ENCODE measurements around the gene IPO11.

The IPO11 gene

GRCh38 chr5:62608529-62609511 lies 196.3 kb downstream of the IPO11 start:
- no peak for TF ChIP-seq CTCF (IDR thresholded peaks at IDR 0.05; ENCODE audit: insufficient read depth, low read depth, low read length, missing control alignments)
- no peak overlapping the region for H3K4me3 ChIP-seq (ENCODE audit: low read length)
- DNase-seq (ENCODE audit: low read depth), result no peak

- DNase-seq (ENCODE audit: low read depth), result peak; percentile 5
- no peak overlapping the region for H3K4me3 ChIP-seq (ENCODE audit: low read length)
- no peak for TF ChIP-seq CTCF (IDR thresholded peaks at IDR 0.05; ENCODE audit: insufficient read depth, low read depth, low read length, missing control alignments)
Measured at GRCh38 chr5:62614355-62614754, 201.8 kb downstream of the IPO11 start.

GRCh38 chr5:62616615-62617277 lies 204.2 kb downstream of the IPO11 start:
- TF ChIP-seq CTCF (IDR thresholded peaks at IDR 0.05; ENCODE audit: insufficient read depth, low read depth, low read length, missing control alignments), result no peak
- no peak overlapping the region for H3K4me3 ChIP-seq (ENCODE audit: low read length)
- no peak for DNase-seq (ENCODE audit: low read depth)

- TF ChIP-seq CTCF (IDR thresholded peaks at IDR 0.05; ENCODE audit: insufficient read depth, low read depth, low read length, missing control alignments), result no peak
- H3K4me3 ChIP-seq (ENCODE audit: low read length), result no peak overlapping the region
- no peak for DNase-seq (ENCODE audit: low read depth)
Measured at GRCh38 chr5:62617943-62618342, 205.4 kb downstream of the IPO11 start.

GRCh38 chr5:62620761-62621160 lies 208.2 kb downstream of the IPO11 start:
- no peak for TF ChIP-seq CTCF (IDR thresholded peaks at IDR 0.05; ENCODE audit: insufficient read depth, low read depth, low read length, missing control alignments)
- H3K4me3 ChIP-seq (ENCODE audit: low read length), result no peak overlapping the region
- DNase-seq (ENCODE audit: low read depth), result no peak

GRCh38 chr5:62621280-62621679 lies 208.7 kb downstream of the IPO11 start:
- no peak overlapping the region for H3K4me3 ChIP-seq (ENCODE audit: low read length)
- DNase-seq (ENCODE audit: low read depth), result no peak
- TF ChIP-seq CTCF (IDR thresholded peaks at IDR 0.05; ENCODE audit: insufficient read depth, low read depth, low read length, missing control alignments), result no peak

All from epithelial cell of esophagus (primary cell).